Colon (tissue), 2 donors: ENCODE results near the gene MRPL1.

Experiments used
- FAIRE-seq: peaks from 2 replicates; lab custom pipeline; 2012; peaks lifted over from hg19 to GRCh38; lab: Jason Lieb, UNC
- donor health status: control.
- donor health status: control.

Gene MRPL1

GRCh38 chr4:77862478-77863216, at the start of gene MRPL1:
MRPL1 (plus strand) TSS chr4:77862830; CDS start chr4:77862849, 19 bp downstream.
- peak; percentile 28 for FAIRE-seq

- no peak for FAIRE-seq
Observed at GRCh38 chr4:77815636-77816035, 47.0 kb upstream of the MRPL1 start.

GRCh38 chr4:77816546-77816945, 46.1 kb upstream of the MRPL1 start:
- no peak for FAIRE-seq

- peak; percentile 70 for FAIRE-seq
Observed at GRCh38 chr4:77817304-77818072, 45.1 kb upstream of the MRPL1 start.

- peak; percentile 14 for FAIRE-seq
Observed at GRCh38 chr4:77818073-77818601, 44.5 kb upstream of the MRPL1 start.

- no peak for FAIRE-seq
Observed at GRCh38 chr4:77818602-77819403, 43.8 kb upstream of the MRPL1 start, which contains the start of gene CNOT6L. CNOT6L (minus strand) TSS chr4:77819368; CDS start chr4:77819308, 60 bp downstream.

GRCh38 chr4:77819404-77819842, 43.2 kb upstream of the MRPL1 start:
- no peak for FAIRE-seq

GRCh38 chr4:77819843-77820648, 42.6 kb upstream of the MRPL1 start:
- no peak for FAIRE-seq

GRCh38 chr4:77820649-77821561, 41.7 kb upstream of the MRPL1 start:
- no peak for FAIRE-seq

GRCh38 chr4:77821775-77822174, 40.9 kb upstream of the MRPL1 start:
- FAIRE-seq, result no peak

GRCh38 chr4:77826275-77826674, 36.4 kb upstream of the MRPL1 start:
- FAIRE-seq, result no peak

- FAIRE-seq, result no peak
Observed at GRCh38 chr4:77827343-77827742, 35.3 kb upstream of the MRPL1 start.

GRCh38 chr4:77833126-77833724, 29.4 kb upstream of the MRPL1 start:
- no peak for FAIRE-seq

GRCh38 chr4:77834403-77834802, 28.2 kb upstream of the MRPL1 start:
- no peak for FAIRE-seq

GRCh38 chr4:77843628-77844027, 19.0 kb upstream of the MRPL1 start:
- no peak for FAIRE-seq

GRCh38 chr4:77844363-77844762, 18.3 kb upstream of the MRPL1 start:
- FAIRE-seq, result no peak

GRCh38 chr4:77845400-77845799, 17.2 kb upstream of the MRPL1 start:
- no peak for FAIRE-seq

GRCh38 chr4:77845929-77846328, 16.7 kb upstream of the MRPL1 start:
- FAIRE-seq, result no peak

GRCh38 chr4:77848508-77848907, 14.1 kb upstream of the MRPL1 start:
- no peak for FAIRE-seq
